ENCODE measurements around the gene PTCRA.

The PTCRA gene

DNA sequence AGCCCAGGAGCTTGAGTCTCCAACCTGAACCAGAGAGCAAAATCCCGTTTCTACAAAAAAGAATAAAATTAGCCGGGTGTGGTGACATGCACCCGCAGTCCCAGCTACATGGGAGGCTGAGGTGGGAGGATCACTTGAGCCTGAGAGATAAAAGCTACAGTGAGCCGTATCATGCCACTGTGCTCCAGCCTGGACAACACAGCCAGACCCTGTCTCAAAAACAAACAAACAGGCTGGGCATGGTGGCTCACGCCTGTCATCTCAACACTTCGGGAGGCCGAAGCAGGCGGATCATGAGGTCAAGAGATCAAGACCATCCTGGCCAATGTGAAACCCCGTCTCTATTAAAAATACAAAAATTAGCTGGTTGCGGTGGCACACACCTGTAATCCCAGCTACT lies 11.4 kb upstream of the PTCRA start:
- no peak for DNase-seq (ENCODE audit: low read depth in 2 of 2)

DNA sequence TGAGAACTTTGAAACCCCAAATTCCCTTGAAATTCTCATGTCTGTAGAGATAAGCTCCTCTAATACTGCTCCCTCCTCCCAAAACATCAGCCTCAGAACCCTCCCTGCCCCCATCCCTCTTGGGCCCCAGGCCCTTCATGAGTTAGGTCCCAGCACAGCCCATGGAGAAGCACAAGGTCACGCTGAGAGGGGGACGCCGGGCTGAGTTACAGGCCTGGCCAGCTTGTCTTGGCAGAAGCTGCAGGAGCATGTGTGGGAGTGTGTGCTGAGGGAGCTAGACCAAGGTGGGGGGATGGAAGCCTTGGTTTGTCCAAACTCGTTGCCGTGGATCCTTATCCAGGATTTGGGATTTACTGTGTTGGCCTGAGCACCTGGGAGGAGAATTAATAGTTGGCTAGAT lies 8.5 kb upstream of the PTCRA start:
- DNase-seq (ENCODE audit: low read depth in 2 of 2) = no peak

DNA sequence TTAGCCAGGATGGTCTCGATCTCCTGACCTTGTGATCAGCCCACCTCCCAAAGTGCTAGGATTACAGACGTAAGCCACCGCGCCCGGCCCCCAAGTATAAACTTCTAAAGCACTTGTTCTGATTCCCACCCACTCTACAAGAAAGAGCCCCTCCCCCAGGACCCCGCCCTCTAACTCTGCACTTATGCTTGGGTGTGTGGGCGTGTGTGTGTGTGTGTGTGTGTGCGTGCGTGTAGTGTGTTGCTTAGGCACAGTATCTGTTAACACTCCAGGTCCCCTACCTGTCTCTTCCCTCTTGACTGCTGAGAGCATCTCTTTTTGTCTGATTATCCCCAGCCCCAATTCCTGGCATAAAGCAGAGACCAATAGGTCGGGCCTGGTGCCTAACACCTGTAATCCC lies 6.0 kb upstream of the PTCRA start:
- no peak for DNase-seq (ENCODE audit: low read depth in 2 of 2)

DNA sequence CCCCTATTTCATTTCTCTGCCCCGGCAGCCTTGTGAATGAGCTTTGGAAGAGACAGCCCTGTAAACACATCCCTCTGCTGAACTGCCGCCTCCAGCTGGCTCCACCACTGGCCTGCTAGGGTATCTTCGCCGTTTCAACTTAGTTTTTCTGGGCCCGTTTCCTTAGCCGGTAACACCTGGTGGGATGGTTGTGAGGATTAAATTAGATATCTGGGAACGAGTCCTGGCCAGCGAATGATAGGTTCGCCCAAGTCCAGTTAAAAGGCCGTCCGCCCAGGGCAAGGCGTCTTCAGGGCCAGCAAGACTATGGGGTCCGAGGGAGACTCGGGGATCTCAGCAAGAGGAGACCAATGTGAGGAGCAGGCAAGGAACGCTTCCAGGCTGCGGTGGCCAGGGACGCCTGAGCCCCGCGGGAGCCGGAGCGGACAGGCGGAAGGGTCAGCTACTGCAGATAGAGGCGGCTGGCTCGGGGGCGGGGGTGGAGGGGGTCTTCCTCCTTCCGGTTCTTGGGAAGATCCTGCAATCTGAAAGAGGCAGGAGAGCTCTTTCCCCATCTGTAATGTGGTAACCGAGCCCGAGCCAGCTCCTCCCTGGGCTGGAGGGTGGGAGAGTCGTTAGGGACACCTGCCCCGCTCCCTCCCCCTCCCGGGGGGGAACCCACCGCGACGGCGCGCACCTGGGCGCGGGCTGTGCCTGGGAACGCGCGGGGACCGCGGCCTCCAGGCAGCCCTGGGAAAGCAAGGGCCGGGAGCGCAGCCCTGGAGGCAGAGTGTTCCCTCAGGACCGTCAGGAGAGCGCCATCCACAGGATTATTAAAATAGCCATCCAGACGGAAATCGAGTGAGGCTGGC lies 4.5 kb upstream of the PTCRA start:
- no peak for DNase-seq (ENCODE audit: low read depth in 2 of 2)

DNA sequence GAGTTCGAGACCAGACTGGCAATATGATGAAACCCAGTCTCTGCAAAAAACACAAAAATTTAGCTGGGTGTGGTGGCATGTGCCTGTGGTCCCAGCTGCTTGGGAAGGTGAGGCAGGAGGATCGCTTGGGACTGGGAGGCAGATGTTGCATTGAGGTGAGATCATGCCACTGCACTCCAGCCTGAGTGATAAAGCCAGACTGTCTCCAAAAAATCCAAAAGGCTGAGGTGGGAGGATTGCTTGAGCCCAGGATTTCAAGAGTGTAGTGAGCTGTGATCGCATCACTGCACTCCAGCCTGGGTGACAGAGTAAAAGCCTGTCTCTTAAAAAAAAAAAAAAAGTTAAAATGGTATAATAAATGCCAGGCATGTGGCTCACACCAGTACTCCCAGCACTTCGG lies 1.3 kb upstream of the PTCRA start:
- DNase-seq (ENCODE audit: low read depth in 2 of 2) = no peak

DNA sequence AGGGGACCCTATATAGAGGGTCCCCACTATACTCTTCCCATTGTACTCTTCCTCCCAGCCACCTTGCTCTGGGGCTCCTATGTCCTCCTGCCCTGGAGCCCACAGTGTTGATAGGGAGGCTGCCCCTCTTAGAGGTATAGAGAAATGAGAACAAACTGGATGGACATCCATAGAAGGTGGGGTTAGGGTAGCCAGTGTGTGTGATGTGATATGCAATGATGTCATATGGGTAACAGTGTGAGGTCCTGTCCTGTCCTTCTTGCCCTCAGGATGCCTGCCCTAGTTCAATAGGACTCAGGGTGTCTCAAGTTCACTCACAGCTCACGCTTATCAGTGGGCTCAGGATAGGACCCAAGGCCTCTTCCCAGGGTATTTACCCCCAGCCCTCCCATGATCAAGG lies 435 bp downstream of the PTCRA start:
- no peak for DNase-seq (ENCODE audit: low read depth in 2 of 2)

DNA sequence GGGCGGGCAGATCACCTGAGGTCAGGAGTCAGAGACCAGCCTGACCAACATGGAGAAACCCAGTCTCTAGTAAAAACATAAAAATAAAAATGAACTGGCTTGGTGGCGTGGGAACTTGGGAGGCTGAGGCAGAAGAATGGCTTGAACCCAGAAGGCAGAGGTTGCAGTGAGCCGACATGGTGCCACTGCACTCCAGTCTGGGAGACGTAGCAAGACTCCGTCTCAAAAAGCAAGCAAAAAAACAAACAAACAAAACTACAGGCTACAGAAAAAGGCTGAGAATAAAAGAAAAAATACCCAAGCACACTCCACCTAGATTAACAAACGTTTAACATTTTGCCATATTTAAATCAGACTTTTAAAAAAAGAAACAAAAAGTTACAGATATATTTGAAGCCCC lies 5.9 kb downstream of the PTCRA start:
- DNase-seq (ENCODE audit: low read depth in 2 of 2) = no peak

DNA sequence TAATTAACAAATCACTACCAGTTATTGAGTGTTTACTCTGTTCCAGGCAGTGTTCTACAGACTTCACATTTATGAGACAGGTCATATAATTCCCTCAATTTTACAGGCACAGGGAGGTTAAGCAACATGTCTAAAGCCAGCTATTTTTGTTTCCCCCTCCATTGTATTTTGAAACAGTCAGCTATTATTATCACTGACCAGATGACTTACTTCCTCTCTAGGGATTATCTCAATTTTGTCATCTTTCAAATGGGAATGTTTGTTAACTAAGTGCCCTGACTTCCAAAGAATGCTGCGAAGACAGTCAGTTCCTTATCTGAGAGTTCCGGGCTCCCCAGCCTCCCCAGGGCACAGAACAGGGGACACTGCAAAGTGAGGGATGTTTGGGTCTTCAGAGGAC lies 7.8 kb downstream of the PTCRA start:
- DNase-seq (ENCODE audit: low read depth in 2 of 2) = no peak

DNA sequence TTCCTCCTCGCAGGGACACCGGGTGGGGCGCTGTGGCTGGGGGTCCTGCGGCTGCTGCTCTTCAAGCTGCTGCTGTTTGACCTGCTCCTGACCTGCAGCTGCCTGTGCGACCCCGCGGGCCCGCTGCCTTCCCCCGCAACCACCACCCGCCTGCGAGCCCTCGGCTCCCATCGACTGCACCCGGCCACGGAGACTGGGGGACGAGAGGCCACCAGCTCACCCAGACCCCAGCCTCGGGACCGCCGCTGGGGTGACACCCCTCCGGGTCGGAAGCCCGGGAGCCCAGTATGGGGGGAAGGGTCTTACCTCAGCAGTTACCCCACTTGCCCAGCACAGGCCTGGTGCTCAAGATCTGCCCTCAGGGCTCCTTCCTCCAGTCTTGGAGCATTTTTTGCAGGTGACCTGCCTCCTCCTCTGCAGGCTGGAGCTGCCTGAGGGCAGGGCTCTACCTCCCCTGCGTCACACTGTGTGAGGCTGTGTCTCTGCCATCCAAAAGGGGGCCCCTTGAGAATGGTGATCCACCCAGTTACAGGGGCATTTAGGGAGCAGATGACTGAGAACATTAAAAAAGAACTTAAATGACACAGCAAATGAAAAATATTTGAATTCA lies 9.5 kb downstream of the PTCRA start:
- DNase-seq (ENCODE audit: low read depth in 2 of 2) = no peak

DNA sequence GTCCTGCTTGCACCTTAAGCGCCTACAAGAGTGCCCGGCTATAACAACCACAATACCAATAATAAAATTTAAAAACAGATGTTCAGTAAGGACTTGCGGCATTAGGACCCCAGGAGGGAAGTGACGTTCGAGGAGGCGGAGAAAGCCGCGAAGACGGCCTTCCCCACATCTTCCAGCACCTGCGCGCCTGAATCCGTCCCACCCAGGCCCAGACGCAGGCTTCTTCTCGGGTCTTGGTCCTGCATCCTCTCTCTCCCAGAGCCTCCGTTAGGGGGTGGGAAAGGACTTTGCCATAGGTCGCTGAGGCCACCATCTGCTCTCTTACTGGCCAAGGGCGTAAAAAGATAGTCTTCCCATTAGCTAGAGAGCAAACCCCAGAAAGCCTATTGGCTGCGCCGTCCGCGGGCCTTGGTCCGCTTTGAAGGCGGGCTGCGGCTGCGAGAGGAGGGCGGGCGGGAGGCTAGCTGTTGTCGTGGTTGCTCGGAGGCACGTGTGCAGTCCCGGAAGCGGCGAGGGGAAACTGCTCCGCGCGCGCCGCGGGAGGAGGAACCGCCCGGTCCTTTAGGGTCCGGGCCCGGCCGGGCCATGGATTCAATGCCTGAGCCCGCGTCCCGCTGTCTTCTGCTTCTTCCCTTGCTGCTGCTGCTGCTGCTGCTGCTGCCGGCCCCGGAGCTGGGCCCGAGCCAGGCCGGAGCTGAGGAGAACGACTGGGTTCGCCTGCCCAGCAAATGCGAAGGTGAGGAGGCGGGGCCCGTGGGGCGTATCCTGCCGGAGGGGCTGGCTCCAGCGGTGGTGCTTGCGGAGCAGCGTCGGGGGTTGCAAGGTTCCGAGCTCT lies 13.3 kb downstream of the PTCRA start, which contains the start of gene CNPY3:
CNPY3 (plus strand) TSS at position 495 of the 835 bp plus-strand sequence; CDS start at position 586, 91 bp downstream.
- DNase-seq (ENCODE audit: low read depth in 2 of 2) = peak; percentile 85 to 91

DNA sequence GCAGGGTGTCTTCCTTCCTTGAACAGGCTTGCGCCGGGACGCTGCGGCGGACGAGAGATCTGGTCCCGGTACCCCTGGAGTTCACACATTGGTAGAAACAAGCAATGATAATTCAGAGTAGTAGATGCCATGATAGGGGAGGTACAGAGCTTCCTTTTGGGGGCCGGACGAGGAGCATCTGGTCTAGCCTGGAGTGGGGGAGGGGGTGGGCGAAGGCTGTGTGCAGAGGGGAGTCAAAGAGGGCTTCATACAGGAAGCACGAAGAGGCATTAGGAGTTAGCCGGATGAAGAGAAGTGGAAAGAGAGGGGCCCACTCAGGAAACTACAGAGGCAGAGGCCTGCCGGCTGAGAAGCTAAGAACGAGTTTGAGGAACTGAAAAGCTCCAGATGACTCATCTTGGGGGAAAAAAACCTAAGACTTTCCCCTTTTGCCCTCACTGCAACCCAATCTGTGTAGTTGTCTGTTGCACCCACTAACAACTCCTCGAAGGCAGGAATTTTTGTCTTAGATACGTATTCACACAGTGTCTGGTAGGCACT lies 14.0 kb downstream of the PTCRA start:
- peak; percentile 30 to 44 for DNase-seq (ENCODE audit: low read depth in 2 of 2)

DNA sequence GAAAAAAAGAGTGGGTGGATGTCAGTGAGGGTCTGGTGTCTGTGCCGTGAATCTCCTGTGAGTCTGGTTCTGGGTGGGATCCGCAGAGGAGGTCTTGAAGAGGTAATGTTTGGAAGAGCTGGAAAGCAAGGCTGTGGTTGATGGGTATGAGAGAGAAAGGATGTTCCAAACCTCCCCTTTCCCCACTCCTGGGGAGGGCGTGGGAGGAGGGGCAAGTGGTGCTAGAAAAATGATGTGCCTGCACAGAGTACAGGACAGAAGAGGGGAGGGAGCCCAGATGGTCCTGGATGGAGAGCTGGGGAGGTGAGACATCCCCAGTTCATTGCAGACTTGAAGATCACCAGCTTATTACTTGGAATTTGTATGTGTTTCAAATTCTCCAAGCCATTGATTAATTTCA lies 16.6 kb downstream of the PTCRA start:
- no peak for DNase-seq (ENCODE audit: low read depth in 2 of 2)

DNA sequence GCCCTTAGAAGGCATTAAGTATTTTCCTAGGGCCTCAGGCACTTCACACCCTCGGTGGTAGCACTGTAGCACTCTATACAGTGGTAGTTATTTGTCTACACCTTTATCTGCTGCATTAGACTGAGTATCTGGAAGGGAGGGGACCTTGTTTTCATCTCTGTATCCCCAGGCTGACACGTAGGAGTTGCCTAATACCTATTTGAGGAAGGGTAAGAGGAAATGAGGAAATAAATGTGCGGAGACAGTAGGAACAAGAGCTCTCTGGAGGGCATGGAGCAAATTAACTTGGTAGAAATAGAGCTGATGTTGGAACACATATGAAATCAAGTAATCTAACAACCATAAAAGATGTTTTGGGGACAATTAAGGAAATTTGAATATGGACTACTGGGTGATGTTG lies 17.4 kb downstream of the PTCRA start:
- no peak for DNase-seq (ENCODE audit: low read depth in 2 of 2)

DNA sequence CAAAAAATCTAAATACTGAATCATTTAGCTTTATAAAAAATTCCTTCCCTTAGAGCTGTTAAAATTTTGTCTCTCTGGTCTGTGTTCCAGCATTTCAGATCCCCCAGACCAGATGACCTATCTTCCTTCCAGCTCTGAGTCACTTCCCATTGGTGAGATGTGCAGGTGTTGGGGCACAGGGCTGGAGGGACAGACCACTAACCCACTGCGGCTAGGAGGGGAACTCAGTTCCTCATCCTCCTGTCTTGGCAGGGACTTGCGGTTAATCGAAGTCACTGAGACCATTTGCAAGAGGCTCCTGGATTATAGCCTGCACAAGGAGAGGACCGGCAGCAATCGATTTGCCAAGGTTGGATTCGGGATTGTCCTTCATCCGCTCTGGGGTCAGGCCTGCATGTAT lies 19.5 kb downstream of the PTCRA start:
- no peak for DNase-seq (ENCODE audit: low read depth in 2 of 2)

DNA sequence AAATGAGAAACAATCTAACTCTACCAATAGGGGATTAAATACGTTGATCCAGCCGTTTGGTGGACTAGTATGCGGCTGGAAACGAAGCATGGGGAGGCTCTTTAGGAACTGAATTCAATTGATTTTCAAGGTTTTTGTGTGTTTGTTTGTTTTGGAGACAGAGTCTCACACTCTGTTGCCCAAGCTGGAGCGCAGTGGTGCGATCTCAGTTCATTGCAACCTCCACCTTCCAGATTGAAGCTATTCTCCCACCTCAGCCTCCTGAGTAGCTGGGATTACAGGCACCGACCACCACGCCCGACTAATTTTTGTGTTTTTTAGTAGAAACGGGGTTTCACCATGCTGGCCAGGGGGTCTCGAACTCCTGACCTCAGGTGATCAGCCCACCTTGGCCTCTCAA lies 20.5 kb downstream of the PTCRA start:
- no peak for DNase-seq (ENCODE audit: low read depth in 2 of 2)

DNA sequence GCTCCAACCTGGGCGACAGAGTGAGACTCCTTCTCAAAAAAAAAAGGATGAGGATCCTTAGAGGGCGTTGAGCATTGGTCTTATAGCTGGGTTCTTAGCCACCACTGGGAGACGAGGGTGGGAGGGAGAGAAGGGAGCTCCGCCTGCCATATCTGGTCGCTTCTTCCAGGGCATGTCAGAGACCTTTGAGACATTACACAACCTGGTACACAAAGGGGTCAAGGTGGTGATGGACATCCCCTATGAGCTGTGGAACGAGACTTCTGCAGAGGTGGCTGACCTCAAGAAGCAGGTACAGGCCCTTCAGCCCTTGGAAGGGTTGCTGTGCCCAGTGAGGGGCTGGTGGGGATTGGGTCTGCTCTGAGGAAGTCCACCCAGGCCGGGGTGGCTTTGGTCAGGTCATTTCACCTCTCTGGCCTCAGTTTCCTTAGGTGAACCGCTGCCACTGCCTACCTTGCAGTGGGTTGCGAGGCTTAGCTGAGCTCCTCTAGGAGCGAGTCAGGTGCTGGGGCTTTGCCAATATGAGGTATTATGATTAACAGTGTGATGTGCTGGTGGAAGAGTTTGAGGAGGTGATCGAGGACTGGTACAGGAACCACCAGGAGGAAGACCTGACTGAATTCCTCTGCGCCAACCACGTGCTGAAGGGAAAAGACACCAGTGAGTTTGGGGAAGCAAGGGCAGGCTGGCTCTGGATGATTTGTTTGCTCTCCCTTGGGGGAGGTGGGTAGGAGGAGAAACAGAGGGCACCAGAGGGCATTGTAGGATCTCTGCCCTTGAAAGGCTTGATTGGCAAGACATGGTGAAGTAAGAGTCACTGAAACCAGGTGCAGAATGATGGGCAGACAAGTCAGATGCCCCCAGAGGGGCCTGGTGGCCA lies 21.9 kb downstream of the PTCRA start:
- no peak for DNase-seq (ENCODE audit: low read depth in 2 of 2)

DNA sequence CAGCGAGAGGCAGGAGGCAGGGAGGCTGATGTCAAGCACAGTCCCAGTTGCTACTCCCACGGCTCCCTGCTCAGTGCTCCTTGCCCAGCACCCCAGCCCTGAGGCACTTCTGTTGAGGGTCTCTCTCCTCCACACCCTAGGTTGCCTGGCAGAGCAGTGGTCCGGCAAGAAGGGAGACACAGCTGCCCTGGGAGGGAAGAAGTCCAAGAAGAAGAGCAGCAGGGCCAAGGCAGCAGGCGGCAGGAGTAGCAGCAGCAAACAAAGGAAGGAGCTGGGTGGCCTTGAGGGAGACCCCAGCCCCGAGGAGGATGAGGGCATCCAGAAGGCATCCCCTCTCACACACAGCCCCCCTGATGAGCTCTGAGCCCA lies 22.6 kb downstream of the PTCRA start:
- DNase-seq (ENCODE audit: low read depth in 2 of 2) = no peak

DNA sequence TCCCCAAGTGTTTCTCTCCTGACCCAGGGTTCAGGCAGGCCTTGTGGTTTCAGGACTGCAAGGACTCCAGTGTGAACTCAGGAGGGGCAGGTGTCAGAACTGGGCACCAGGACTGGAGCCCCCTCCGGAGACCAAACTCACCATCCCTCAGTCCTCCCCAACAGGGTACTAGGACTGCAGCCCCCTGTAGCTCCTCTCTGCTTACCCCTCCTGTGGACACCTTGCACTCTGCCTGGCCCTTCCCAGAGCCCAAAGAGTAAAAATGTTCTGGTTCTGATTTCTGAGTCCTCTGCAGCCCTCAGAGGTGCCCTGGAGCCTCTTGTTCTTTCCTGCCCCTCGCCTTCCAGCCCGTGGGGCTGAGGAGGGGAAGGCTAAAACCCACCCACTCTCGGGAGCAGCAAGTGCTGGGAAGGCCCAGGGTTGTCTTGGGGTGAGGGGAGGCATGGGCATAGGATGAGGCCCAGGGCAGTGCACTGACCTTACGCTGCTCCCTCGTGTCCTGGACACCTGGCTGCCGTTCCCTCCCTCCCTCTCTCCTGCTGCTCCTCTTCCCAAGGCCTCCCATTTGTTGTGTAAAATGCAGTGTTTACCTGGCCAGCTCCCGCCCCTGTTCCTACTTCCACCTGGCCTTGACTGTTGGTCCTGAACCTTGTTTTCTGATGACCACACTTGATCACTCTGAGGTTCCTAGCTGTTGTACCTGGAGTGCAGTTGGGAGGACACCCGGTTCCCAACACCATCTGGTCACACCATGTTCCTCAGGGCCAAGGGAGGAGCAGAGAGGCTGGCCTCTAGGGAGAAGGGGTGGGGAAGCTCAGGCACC lies 23.3 kb downstream of the PTCRA start:
- no peak for DNase-seq (ENCODE audit: low read depth in 2 of 2)

DNA sequence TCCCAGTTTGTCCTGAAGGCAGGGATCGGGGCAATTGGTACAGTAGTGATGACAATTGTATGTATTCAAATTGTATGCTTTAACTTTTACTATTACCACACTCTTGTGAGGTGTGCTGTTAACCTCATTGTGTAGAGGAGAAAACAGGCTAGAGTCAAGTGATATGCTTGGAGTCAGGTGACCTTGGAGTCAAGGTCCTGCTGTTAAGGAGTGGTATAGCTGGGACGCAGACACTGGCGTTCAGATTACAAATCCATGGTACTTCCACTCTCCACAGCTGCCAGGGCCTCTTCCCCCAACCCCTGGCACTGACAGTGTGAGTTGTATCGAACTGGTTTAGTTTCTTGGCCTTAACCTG lies 23.9 kb downstream of the PTCRA start:
- no peak for DNase-seq (ENCODE audit: low read depth in 2 of 2)

DNA sequence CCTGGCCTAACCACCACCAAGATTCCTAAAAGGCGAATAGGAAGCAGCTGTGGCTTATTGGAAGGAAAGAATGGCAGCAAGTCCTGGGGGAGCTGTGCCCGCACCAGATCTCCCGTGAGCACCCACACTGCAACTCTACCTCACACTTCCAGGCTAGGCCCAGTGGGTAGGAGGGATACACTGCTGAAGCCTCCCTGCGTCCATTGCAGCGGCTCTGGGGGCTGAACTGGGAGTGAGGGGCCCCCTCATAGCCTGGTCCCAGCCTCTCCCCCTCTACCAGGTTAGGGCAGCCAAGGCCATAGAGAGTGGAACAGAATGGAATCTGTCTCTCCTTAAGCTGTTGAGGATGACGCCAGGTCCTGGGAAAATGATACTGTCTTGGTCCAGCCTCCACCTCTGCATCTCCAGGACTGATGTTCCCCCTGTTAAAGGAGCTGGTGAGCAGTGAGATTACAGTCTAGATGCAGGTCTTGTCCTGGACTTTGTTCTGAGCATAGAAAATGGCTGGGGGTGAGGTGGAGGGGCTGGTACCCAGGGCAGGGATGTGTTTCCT lies 24.7 kb downstream of the PTCRA start:
- no peak for DNase-seq (ENCODE audit: low read depth in 2 of 2)

Measured in stimulated activated CD8-positive, alpha-beta memory T cell treated with anti-CD3 and anti-CD28 coated beads, Interleukin-7, amount 100 ng/mL, for 4 hours (primary cell).